HG03103 (cell line): ENCODE results near the gene CLCN1.

Experiments
- ATAC-seq: cut with Tn5 transposase; IDR thresholded peaks from one replicate; pipeline ENCODE4 v1.9.1; 2021; ENCODE audit warnings: low read depth; ENCODE audit not compliant: unreplicated experiment

The CLCN1 gene

DNA sequence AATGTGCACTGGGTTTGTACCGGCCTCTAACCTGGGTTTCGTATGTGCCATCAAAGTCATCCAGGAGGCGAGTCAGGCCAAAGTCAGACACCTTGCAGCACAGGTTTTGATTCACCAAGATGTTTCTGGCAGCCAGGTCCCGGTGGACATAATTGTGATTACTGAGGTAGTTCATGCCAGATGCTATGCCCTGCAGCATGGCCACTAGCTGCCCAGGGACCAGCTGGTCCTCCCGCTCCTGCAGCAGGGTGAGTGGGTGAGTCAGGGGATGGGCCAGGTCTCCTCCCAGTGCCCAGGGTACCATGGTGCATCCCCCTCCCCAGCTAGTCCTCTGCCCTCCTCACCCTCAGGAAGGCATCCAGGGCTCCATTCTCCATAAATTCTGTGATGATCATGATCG is 78.9 kb downstream of the CLCN1 start:
- ATAC-seq, result no peak

DNA sequence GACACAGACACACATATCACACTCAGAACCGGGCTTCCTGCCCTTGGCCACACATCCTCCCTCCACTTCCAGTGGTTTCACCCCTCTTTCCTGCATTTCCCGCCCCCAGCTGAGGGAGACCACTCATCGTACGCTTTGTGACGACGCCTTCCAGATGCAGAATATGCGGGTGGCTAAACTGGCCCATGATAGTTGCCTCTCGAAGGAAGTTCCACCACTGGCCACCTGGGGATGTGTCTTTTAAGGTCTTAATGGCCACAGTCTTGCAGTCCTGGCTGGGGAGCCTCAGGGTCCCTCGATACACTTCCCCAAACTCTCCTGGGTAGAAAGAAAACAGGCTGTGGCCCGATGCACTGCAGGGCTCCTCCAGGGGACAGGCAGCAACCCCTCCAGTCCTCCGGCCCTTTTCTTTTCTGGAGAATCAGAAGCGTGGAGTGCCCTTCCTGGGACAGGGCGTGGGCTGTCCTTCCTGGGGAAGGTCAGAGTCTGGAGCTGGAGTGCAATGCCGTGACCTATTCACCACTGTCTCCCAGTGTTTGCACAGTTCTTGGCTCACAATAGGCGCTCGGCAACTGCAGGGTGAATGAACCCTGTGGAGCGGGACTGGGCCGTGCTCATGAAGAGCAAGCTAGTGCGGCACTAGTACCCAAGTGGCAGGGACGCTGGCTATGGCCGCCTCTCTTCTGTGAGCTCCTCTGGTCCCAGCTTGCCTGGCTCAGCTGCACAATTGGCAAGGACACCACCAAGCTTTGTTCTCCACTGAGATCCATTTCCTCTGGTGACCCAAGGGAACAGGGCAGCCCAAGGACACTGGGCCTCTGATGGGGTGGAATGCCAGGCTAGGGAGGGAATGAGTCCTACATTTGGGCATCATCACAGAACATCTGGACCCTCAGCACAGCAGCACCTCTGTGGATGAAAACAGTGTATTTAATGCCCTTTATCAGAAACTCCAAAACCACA is 79.6 kb downstream of the CLCN1 start:
- no peak for ATAC-seq

DNA sequence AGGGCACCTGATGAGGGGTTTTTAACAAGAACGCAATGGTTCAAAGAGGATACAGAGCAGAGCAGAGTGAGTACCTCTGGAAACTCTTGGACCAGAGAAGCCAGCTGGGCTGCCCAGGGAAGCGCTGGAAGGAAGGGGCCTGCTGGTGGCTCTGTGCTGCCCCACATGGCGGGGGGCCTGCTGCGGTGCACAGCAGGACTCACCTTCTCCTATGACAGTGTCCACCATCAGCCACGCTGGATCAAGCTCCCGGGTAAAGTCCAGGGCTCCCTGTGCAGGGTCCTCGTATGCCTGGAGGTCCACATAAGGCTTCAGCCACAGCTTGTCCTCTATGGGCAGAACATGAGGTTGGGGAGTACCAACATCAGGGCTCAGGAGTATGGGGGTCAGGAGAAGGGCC is 80.3 kb downstream of the CLCN1 start:
- no peak for ATAC-seq

DNA sequence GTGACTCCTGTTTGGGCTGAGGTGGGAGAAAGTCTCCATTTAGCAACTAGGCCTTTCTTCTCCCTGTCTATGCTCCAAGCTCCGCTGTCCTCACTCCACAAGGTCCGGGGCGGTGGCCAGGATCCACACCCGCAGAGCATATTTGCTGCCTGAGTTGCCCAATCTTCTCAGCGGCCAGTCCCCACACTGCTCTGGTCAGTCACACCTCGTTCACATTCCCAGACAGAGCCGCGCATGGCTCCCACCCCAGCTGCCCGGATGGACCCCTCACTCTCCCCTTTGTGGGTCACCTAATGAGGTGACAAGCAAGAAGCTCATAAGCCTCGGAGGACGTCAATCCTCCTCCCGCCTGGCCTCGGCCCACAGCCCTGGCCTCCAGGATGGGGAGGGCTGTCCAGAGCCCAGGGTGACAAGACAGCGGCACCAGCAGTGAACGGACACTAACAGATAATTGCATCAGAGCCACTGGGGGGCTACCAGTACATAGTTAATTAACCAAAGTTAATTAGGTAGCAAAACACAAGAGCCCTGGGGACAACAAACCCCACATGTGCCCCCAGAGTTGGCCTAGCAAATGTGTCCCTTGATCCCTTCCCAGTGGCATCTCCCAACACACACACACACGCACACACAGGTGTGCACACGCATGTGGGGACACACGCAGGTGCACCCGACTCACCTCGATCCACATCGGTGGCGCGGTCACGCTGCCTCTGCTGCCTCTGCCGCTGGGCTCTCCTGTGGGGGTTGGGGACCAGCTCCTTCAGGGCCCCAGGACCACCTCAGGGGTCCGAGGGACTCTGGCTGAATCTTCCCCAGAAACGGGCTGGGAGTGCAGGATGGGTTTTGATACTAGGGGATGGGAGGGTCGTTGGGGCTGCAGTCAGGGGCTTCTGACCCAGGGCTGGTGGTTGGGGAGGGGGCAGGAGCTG is 81.0 kb downstream of the CLCN1 start:
- no peak for ATAC-seq

DNA sequence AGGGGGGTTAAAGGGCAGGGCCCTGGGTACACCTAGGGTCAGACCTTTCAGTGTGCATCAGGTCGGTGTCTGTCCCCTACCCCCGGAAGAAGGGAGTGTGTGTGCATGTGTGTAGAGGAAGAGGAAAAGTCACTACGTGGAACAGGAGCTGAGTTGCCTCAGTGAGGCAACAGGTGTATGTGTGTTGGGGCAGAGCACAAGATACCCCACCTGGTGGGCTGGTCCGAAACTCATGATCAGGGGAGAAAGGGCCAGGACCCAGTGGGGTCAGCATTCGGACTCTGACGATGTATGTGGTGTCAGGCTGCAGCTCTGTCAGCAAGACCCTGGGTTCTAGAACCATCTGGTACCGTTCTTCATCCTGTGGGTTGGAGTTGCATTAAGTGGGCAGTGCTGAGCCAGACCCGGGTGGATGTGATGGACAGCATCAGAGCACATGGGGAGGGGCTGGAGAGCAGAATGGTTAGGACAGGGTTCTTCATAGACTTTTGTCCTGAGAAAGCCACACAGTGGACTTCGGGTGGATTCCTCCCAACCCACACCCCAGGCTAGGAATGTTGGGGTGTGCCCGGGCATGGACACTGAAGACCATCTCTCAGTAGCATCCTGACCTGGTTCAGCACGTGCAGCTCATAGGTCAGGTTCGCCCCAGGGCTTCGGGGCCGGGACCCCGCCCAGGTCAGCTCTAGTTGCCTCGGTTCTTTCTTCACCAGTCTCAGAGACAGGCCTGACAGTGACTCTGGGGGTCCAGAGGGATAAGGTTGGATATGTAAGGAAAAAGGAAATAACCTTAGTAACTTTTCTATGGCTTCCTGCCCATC is 82.0 kb downstream of the CLCN1 start:
- ATAC-seq, result no peak

DNA sequence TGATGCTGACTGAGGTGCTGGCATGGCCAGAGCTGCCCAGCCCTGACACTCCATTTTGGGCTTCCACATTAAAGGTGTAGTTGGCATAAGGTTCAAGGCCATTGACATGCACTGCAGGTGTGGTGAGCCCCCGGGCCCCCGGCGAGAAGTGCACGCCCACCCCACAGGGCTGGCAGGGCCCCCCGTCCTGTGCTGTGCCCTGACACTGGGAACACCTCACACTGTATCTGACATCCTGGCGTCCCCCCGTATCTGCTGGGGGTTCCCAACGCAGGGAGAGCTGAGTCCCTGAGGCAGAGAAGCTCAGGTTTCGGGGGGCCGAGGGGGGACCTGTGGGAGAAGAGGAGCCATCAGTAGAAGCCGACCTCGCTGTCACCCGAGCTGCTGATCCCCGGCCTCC is 82.7 kb downstream of the CLCN1 start:
- no peak for ATAC-seq

DNA sequence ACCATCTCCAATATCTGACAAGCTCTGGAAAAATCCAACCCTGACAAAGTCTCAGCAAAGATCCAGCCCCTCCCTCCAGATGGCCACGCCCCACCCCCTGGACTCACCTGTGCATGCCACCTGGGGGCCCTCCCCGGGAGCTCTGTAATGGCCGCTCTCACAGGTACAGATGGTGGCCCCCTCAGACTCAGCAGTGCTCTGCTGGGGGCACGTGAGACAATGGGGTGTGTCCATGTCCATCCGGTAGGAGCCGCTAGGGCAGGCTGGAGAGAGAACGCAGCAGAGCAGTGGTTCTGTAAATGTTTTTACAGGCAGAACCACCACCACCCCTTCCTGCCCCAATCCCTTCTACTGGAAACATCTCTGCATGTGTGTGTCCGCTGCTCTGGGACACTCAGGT is 83.2 kb downstream of the CLCN1 start:
- ATAC-seq, result no peak

DNA sequence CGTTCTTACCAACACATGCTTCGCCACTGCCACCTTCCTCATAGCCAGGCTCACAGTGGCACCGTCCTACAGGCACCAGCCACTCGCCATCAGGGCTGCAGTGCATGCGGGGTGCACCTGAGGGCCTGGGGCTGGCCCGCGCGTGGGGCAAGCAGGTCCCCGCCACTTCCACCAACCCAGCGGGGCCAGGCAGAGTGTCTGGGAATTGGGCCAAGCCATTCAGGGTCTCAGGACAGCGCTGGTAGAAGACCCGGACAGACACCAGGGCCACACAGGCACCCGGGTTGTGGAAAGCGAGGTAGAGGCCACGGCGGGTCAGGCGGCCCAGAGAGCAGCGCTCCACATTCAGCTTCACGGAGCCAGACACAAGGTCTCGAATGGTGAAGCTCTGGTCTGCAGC is 83.7 kb downstream of the CLCN1 start:
- ATAC-seq, result no peak

DNA sequence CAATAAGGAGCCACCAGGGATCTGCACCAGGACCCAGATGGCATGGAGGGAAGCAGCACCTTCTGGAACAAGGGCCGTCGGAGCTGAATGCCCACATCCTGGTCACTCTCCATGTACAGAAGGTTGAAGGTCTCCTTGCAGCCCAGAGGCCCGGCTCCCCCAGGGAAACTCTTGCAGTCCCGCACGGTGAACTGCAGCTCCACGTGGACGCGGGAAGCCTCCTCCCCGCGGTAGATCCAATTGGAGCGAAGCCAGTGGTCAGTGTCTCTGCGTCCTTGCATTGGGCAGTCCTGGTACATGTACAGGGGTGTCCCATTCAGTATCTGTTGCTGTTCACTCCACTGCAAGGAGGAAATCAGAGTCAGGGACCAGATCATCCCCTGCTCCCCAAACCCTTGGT is 85.4 kb downstream of the CLCN1 start:
- no peak for ATAC-seq
